ENCODE measurements around the gene ZFYVE1.
"Not testable (repeated sequence)": the region's sequence is repeated elsewhere in the genome, so short reads cannot be mapped to it uniquely, and the experiment has no call there.

Gene ZFYVE1

DNA sequence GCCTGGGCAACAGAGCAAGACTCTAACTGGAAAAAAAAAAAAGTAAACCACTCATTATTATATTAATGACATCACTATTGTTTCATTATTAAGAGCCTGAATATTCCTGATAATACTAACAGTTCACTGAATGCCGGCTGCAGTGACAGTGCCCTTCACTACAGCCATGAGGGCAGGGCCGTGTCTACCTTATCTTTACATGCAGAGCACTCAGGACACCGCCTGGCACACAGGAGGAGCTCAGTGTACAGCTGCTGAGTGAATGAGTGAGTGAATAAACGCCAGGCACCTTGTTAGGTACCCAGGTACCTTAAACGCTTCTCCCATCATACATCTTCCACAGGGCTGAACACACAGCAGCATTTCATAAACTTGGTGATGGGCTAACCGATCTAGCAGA lies 23.2 kb downstream of the ZFYVE1 start:
- DNase-seq, result no peak

DNA sequence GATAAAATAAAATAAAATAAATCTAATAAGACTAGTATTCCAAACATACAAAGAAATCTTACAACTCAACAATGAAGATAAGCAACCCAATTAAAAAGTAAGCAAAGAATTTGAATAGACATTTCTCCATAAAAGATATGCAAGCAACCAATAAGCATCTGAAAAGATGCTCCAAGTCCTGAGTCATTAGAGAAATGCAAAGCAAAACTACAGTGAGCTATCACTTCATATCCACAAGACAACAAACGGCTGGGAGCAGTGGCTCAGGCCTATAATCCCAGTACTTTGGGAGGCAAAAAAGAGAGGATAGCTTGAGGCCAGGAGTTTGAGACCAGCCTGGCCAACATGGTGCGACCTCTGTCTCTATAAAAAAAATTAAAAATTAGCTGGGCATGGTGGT lies 26.8 kb downstream of the ZFYVE1 start:
- no peak for DNase-seq

DNA sequence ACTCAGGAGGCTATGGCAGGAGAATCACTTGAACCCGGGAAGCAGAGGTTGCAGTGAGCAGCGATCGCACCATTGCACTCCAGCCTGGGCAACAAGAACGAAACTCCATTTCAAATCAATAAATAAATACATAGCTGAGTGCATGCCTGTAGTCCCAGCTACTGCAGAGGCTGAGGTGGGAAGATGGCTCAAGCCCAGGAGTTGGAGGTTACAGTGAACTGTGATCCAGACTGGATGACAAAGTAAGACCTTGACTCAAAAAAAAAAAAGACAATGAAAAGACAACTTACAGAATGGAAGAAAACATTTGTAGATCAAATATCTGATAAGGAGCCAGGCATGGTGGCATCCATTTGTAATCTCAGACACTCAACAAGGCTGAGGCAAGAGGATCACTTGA lies 27.6 kb downstream of the ZFYVE1 start:
- DNase-seq, result no peak

DNA sequence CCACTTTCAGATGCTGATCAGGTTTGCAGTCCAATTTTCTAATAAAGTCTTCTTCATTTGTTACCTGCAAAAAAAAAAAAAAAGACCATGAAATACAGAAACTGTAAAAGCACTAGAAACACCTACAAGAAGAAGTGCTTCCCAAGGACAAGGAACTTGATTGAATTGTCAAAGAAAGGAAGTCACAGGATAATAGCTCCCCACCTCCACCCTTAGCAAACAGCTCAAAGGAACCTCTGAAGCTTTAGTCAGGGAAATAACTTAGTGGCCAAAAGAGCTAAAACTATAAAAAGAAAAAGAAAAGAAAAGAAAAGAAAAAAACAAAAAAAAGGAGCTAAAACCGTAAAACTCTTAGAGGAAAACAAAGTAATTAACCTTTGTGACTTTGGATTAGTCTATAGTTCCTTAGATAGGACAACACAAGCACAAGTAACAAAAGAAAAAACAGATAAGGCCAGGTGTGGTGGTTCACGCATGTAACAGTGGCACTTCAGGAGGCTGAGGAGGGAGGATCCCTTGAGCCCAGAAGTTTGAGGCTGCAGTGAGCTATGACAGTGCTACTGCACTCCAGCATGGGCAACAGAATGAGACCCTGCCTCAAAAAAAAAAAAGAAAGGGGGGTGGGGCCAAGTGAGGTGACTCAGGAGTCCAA lies 28.5 kb downstream of the ZFYVE1 start:
- DNase-seq, result no peak

- DNase-seq, result no peak
Measured at GRCh38 chr14:72996916-72997315, 30.0 kb downstream of the ZFYVE1 start.

GRCh38 chr14:72990171-72990570 lies 36.7 kb downstream of the ZFYVE1 start:
- no peak for DNase-seq

- DNase-seq, result no peak
Measured at GRCh38 chr14:72986857-72987256, 40.0 kb downstream of the ZFYVE1 start.

DNA sequence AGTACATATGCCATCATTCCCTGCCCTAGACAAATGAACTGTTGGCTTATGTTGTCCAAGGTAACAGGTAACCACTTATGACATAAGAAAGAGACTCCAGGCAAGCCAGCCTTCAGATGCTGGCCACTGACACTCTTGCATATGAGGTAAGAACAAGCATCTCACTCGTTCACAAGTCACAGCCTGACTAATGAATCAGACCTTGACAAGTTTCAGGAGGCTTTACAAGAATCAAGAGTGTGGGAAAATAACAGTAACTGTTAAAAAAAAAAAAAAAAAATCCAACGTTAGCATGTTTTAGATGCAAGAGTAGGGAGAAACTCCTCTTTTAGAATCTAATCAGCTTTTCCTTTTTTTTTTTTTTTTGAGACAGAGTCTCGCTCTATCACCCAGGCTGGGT lies 40.7 kb downstream of the ZFYVE1 start:
- DNase-seq, result no peak

GRCh38 chr14:72982146-72982708 lies 44.7 kb downstream of the ZFYVE1 start:
- DNase-seq, result no peak

DNA sequence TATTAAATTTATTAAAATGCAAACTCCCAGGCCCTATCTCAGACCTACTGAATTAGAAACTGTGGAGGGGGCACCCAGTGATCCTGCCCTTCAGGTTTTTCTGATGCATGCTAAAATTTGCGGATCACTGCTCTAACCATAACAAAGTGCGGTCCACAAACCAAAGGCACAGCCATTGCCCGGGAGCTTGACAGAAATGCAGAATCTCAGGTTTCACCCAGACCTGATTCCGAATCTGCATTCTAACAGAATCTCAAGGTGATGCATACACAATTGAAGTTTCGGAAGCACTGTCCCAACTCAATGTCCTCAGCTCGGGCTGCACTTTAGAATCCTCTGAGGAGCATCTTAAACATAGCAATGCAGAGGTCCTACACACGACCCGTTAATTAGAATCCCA lies 46.0 kb downstream of the ZFYVE1 start:
- DNase-seq, result no peak

DNA sequence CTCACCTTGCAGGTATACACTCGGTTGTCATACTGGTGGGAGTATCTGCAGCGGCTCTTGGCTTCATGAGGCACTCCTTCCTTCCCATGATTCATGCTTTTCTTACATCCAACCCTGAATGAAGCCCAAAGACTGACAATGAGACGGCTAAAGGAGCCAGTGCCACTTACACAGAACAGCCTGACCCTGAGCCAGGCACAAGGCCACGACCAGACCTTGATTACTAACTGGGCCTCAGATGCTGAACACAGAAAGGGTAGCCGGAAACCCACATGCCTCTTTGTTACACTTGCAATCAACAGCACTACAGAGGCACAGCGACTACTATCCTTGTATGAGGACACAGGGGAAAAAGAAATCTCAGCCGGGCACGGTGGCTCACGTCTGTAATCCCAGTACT lies 48.0 kb downstream of the ZFYVE1 start:
- no peak for DNase-seq

DNA sequence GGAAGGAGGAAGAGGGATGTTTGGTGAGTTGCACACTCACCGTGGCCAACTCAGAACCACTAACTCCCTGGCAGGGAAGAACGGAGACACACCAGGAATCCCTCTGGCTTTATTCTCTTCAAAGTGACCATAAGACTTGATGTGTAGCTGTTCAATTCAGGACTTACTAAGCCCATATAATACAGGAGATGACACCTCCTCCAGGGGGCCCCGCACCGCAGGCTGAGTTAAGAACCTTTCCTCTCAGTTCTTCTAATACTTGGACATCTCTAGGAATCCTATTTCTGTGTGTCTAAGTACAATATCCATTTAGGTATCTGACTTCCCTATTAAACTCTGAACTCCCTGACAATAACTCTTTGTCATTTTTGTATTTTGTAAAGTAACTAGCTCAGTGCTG lies 51.1 kb downstream of the ZFYVE1 start:
- DNase-seq, result no peak

GRCh38 chr14:72974661-72975060 lies 52.2 kb downstream of the ZFYVE1 start:
- no peak for DNase-seq

DNA sequence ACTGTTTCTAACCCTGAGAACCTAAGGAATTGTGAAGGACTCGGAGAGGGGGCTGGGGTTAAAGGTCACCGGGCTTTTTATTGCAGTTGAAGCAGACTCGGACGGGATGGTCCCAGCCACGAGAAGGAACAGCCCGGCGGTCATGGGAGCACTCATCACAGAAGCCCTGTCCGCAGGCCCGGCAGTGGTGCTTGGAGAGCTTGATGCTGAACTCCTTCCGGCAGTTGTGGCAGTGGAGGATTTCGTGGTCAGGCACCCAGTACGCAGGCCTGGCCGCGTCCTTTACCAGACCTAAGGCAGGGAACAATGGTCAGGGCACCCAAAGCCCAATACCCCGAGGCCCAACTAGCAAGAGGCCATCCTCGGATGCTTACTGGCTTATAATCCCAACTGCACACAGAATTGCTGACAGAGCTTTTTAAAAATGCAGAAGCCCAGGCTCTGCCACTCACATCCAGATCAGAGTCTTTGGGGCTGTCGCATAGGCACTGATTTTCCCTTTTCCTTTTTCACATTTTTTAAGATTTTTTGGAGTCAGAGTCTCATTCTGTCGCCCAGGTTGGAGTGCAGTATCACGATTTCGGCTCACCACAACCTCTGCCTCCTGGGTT lies 56.0 kb downstream of the ZFYVE1 start:
- no peak for DNase-seq

DNA sequence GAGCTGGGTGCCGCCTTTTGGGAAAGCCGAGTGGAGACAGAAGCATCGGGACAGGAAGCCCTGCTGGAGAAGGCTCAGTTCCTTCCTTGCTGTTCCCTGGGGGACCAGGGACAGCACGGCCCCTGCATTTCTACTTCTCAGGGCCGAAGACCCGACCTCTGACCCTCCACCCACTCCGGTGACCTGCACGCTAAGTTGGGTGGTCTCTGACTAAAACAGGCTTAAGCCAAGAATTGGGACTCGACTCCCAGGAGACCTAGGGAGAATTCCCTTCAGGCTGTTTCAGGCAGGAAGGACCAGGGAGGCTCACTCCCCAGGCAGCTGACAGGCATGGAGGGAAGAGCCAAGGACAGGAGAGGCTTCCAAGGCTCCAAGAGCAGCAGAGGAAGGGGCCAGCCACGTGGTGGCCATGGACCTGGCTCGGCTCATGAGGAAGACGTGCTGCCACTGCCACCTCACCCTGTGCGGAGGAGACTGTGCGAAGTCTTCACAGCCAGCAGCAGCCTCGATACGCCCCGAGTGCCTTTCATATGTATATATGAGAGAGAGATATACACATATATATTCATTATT lies 56.8 kb downstream of the ZFYVE1 start:
- DNase-seq, result no peak

- DNase-seq, result no peak
Measured at GRCh38 chr14:72968316-72968715, 58.6 kb downstream of the ZFYVE1 start.

GRCh38 chr14:72966038-72966437 lies 60.9 kb downstream of the ZFYVE1 start:
- no peak for DNase-seq

- DNase-seq, result no peak
Measured at GRCh38 chr14:72965249-72965648, 61.7 kb downstream of the ZFYVE1 start.

GRCh38 chr14:72962829-72963312 lies 64.0 kb downstream of the ZFYVE1 start:
- DNase-seq, result no peak

DNA sequence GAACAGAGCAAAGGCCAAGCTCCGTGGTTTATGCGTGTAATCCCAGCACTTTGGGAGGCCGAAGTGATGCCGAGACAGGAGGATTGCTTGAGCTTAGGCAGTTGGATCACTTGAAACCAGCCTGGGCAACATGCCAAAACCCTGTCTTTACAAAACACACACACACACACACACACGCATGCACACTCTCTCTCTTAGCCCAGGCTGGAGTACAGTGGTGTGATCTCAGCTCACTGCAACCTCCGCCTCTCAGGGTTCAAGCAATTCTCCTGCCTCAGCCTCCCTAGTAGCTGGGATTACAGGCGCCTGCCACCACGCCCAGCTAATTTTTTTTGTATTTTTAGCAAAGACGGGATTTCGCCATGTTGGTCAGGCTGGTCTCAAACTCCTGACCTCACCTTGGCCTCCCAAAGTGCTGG lies 64.6 kb downstream of the ZFYVE1 start:
- DNase-seq, result not testable (repeated sequence)

- DNase-seq, result no peak
Measured at GRCh38 chr14:72961579-72962335, 65.1 kb downstream of the ZFYVE1 start.

DNA sequence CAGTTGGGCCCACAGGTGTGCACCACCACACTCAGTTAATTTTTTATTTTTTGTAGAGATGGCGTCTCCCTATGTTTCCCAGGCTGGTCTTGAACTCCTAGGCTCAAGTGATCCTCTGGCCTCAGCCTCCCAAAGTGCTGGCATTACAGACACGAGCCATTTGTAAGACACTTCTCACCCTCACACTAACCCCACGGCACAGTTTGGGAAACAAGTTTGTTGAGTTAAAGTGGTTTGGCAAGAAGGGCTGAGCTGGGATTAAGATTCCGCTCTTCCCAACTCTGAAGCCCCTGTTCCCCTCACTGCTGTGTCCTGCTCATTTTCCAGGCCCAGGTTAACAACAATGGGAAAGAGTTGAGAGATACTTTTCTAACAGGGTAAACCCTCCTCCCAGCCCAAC lies 65.9 kb downstream of the ZFYVE1 start:
- DNase-seq, result not testable (repeated sequence)

DNA sequence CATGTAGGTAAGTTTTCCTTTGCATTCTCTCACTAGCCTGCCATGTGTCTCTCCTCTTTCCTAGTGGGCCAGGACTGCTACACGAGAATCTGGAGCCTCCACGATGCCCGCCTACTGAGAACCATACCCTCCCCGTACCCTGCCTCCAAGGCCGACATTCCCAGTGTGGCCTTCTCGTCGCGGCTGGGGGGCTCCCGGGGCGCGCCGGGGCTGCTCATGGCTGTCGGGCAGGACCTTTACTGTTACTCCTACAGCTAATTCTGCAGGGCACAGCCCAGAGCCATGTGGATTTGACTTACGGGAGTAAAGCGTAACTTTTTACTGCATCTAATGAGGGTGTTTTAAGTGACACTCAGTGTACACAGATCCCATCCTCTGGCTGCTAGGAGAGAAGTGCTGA lies 68.4 kb downstream of the ZFYVE1 start:
- DNase-seq, result no peak

Measured in CD4-positive, alpha-beta T cell treated with Interleukin-10 for 1 hour (primary cell).